Epithelial cell of esophagus (primary cell): Measurements from ENCODE around the gene ERFE.

Experiments used
- DNase-seq: peaks from one replicate; pipeline ENCODE4 v3.0.0; 2010; ENCODE audit warnings: low read depth
- H3K4me3 ChIP-seq: 2 replicates; pipeline ENCODE4 v1.5.1; 2011; ENCODE audit warnings: mild to moderate bottlenecking, low read length, control low read depth
- TF ChIP-seq, protein P1 (sequence below): IDR thresholded peaks from 2 replicates; pipeline ENCODE4 v1.5.1; 2011; ENCODE audit warnings: low read depth, mild to moderate bottlenecking, low read length, control low read depth, inconsistent platforms; ENCODE audit not compliant: insufficient read depth; ENCODE audit errors: missing control alignments

The ERFE gene

DNA sequence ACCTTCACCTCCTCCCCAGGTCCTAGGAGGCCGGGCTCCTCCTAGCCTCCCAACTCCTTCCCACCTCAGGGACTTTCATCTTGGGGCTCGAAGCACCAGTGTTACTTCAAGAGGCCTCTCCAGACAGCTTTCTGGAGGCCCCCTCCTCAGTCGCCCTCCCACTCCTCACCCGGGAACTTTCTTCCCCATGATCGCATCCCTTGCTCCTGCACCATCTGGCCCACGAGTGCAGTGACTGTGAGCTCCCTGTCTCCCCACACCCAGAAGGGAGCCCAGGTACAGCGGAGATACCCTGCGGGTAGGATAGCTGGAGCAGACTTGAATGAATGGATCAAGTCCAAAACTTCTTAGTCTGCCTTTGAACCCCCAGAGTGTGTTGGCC is 6.1 kb downstream of the ERFE start:
- TF ChIP-seq, protein P1, sequence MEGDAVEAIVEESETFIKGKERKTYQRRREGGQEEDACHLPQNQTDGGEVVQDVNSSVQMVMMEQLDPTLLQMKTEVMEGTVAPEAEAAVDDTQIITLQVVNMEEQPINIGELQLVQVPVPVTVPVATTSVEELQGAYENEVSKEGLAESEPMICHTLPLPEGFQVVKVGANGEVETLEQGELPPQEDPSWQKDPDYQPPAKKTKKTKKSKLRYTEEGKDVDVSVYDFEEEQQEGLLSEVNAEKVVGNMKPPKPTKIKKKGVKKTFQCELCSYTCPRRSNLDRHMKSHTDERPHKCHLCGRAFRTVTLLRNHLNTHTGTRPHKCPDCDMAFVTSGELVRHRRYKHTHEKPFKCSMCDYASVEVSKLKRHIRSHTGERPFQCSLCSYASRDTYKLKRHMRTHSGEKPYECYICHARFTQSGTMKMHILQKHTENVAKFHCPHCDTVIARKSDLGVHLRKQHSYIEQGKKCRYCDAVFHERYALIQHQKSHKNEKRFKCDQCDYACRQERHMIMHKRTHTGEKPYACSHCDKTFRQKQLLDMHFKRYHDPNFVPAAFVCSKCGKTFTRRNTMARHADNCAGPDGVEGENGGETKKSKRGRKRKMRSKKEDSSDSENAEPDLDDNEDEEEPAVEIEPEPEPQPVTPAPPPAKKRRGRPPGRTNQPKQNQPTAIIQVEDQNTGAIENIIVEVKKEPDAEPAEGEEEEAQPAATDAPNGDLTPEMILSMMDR, result no peak
- no peak for DNase-seq
- no peak overlapping the region for H3K4me3 ChIP-seq

DNA sequence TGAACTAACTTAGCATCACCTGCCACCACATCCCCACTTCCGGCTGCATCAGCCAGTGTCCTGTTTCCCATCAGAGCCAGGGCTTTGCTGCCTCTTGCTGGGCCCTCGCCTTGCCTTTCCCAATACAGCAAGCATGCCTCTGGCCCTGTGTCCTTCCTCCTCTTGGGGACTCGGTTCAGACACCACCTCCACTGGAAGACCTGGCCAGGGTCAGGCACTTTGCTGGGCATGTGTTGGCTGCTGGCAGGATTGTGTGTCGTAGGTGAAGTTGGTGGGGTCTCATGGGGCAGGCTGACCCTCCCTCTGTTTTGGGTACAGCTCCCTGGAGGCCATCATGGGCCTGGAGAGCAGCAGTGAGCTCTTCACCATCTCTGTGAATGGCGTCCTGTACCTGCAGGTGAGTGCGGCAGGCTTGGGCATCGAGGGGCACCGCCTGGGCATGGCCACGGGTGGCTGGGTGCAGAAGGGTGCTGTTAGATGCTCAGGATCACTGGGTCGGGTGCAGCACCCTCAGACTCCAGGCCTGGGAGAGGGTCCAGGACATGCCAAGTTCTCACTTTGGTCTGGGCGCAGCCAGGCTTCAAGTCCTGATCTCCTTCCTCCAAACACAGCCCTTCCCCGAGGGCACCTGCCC is 6.6 kb downstream of the ERFE start:
- no peak overlapping the region for H3K4me3 ChIP-seq
- no peak for DNase-seq
- TF ChIP-seq, protein P1, result no peak

GRCh38 chr2:238166391-238167343 is 7.9 kb downstream of the ERFE start:
- DNase-seq, result no peak

GRCh38 chr2:238167344-238167715 is 8.6 kb downstream of the ERFE start:
- TF ChIP-seq, protein P1, result no peak
- DNase-seq, result no peak
- no peak overlapping the region for H3K4me3 ChIP-seq

More at GRCh38 chr2:238166391-238167343, 7.9 kb downstream of the ERFE start:
- TF ChIP-seq, protein P1, result no peak
- H3K4me3 ChIP-seq, result no peak overlapping the region

GRCh38 chr2:238167761-238168160 is 9.0 kb downstream of the ERFE start:
- H3K4me3 ChIP-seq, result no peak overlapping the region
- TF ChIP-seq, protein P1, result no peak
- no peak for DNase-seq

DNA sequence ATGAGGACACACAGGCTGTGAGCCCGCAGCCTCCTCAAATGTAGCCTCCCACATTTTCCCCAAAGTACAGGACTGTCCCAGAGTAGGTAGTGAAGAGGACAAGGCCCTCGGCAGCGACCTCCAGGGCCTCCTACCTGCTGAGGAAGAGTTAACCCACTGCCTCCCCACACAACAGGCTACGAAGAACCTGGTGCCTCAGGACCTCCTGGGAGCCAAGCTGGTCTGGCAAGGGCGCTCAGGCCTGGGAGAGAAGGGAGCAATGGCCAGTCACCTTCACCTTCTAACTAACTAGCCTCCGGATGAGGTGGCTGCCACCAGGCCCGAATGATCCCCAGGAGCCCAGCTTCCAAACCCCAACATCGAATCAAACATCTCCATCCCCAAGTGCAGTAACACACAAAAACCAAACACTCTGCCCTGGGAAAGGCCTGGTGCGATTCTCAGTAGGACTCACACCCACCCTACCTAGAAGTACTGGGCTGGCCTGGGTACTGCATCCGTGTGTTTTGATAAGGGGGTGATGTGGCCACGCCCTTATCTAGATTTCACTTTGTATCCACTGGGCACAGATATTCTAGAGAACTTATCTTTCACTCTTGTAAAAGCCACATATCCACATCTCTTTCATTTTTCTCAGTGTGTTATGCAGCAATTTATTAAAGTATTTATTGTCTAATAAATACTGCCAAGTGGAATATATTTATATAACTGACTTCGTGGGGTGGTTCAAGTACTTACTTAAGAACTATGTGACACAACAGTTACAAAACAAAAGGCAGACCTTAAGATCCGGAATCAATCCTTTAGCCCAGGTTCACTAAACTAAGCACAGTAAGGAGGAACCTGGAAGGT is 9.7 kb downstream of the ERFE start:
- TF ChIP-seq, protein P1, result no peak
- H3K4me3 ChIP-seq, result no peak overlapping the region
- DNase-seq, result no peak
